Measurements from ENCODE around the gene FIGNL1.

Gene FIGNL1

DNA sequence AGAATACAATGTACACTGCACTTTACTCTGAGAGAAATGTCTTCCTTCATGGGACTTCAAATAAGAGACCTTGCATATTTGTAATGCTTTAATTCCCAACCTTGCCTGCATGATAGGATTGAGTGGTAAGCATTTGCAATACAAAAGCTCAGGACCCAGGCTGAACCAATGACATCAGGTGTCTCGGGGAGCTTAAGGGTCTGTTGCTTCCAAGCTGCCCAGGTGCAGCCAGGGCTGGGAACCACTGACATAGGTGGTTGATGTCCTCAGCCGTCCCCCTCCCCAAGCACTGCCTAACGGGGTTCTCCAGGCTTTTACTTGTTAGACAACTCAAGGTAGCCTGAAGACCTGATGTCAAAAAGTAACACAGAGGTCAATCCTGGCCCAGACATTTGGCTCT lies 29.1 kb downstream of the FIGNL1 start:
- Histone ChIP-seq H3K9me2 (ENCODE audit: low read depth, low read length) (no peaks in the 10 kb centered on the region), H3K27me3 (ENCODE audit: insufficient read depth, low read length) (no peaks in the 10 kb centered on the region), H3K79me2 (ENCODE audit: insufficient read depth, low read length) (no peaks in the 10 kb centered on the region), H3K9me3 (ENCODE audit: low read length) (no peaks in the 10 kb centered on the region), H3K4me1 (ENCODE audit: insufficient read depth, low read length, severe bottlenecking) (peaks cover 13% of the 10 kb centered on the region), H3K4me2 (ENCODE audit: low read length) (no peak overlapping the region), H3K36me3 (ENCODE audit: insufficient read depth, low read length) (no peaks in the 10 kb centered on the region), H2AFZ (ENCODE audit: low read length) (no peak overlapping the region), H3F3A (ENCODE audit: insufficient read depth, low read length) (no peaks in the 10 kb centered on the region), H3K4me3 (ENCODE audit: low read depth, low read length, poor library complexity, severe bottlenecking) (no peak overlapping the region), H3K9ac (ENCODE audit: low read length) (no peak overlapping the region), H3K27ac (ENCODE audit: low read depth, low read length, poor library complexity, severe bottlenecking) (no peak overlapping the region), H4K20me1 (ENCODE audit: insufficient read depth, low read length) (no peaks in the 10 kb centered on the region)
- no peak for TF ChIP-seq EZH2 (IDR thresholded peaks at IDR 0.05; ENCODE audit: borderline replicate concordance, low read length)
- TF ChIP-seq, protein P1, sequence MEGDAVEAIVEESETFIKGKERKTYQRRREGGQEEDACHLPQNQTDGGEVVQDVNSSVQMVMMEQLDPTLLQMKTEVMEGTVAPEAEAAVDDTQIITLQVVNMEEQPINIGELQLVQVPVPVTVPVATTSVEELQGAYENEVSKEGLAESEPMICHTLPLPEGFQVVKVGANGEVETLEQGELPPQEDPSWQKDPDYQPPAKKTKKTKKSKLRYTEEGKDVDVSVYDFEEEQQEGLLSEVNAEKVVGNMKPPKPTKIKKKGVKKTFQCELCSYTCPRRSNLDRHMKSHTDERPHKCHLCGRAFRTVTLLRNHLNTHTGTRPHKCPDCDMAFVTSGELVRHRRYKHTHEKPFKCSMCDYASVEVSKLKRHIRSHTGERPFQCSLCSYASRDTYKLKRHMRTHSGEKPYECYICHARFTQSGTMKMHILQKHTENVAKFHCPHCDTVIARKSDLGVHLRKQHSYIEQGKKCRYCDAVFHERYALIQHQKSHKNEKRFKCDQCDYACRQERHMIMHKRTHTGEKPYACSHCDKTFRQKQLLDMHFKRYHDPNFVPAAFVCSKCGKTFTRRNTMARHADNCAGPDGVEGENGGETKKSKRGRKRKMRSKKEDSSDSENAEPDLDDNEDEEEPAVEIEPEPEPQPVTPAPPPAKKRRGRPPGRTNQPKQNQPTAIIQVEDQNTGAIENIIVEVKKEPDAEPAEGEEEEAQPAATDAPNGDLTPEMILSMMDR (IDR thresholded peaks at IDR 0.05; ENCODE audit: low read length), result no peak

DNA sequence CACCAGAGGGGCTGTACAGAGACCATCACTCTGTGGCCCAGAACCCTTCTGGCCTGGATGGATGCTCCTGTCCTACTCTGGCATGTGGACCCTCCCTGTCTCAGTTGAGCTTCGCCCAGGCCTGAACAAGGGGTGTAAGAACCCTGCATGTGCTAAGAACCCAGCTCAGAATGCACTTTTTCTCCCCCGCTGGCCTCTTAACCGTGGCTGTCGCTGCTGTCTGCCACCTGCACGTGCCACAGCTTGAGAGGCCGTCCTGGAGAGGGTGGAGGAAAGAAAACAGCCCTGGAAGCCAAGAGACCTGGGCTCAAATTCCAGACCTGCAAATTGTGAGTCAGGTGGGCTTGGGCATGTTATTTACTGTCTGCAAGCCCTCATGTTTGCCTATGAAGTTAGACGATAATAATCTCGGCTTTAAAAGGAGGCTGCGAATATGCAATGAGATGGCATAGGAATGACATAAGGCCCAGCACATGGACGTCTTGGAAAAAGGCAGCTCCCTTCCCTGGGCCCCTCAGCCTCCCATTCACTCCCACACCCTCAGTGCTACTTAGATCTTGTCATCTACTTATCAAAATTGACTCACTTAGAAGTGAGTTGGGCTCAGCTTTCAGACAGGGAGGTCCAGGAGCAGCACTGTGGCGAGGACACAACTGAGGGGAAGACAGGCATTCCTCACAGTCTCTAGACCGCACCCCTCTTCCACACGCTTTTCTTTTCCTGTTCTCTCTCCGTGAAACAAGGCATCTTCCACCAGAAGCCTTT lies 31.4 kb downstream of the FIGNL1 start:
- no peak overlapping the region for H3K4me3 ChIP-seq (ENCODE audit: low read depth, low read length, poor library complexity, severe bottlenecking)
- no peaks in the 10 kb centered on the region for H3K9me3 ChIP-seq (ENCODE audit: low read length)
- H4K20me1 ChIP-seq (ENCODE audit: insufficient read depth, low read length), result no peaks in the 10 kb centered on the region
- H3K27ac ChIP-seq (ENCODE audit: low read depth, low read length, poor library complexity, severe bottlenecking), result no peak overlapping the region
- no peaks in the 10 kb centered on the region for H3K36me3 ChIP-seq (ENCODE audit: insufficient read depth, low read length)
- no peak overlapping the region for H3K4me2 ChIP-seq (ENCODE audit: low read length)
- no peak overlapping the region for H2AFZ ChIP-seq (ENCODE audit: low read length)
- H3K9me2 ChIP-seq (ENCODE audit: low read depth, low read length), result no peaks in the 10 kb centered on the region
- H3K27me3 ChIP-seq (ENCODE audit: insufficient read depth, low read length), result no peaks in the 10 kb centered on the region
- H3F3A ChIP-seq (ENCODE audit: insufficient read depth, low read length), result no peaks in the 10 kb centered on the region; the same call in 1 of the 2 replicates
- peaks cover 17% of the 10 kb centered on the region for H3K4me1 ChIP-seq (ENCODE audit: insufficient read depth, low read length, severe bottlenecking)
- no peaks in the 10 kb centered on the region for H3K79me2 ChIP-seq (ENCODE audit: insufficient read depth, low read length)
- TF ChIP-seq, protein P1 (IDR thresholded peaks at IDR 0.05; ENCODE audit: low read length), result no peak
- no peak for TF ChIP-seq EZH2 (IDR thresholded peaks at IDR 0.05; ENCODE audit: borderline replicate concordance, low read length)
- H3K9ac ChIP-seq (ENCODE audit: low read length), result no peak overlapping the region

DNA sequence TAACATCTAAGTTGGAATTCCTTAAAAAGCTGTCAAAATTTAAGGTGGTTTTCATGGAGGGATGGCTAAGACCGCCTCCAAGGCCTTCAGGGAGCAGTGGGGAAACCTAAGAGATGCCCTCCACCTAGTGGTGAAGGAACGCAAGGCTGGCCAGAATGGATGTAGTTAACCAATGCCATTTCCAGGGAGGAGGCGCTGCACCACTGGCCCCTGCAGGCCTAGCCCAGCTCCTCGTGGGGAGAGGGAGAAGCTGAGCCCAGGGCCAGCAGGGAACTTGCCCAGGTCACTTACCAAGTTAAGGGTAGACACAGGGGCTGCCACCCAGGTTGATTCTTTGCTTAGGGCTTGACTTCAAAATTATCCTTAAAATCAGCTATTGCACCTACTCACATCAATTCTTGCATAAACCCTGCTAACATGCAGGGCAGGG lies 32.0 kb downstream of the FIGNL1 start:
- no peak for TF ChIP-seq EZH2 (IDR thresholded peaks at IDR 0.05; ENCODE audit: borderline replicate concordance, low read length)
- TF ChIP-seq, protein P1 (IDR thresholded peaks at IDR 0.05; ENCODE audit: low read length), result peak; percentile 100

More for the DNA sequence above, 32.0 kb downstream of the FIGNL1 start:
- H3K4me3 ChIP-seq (ENCODE audit: low read depth, low read length, poor library complexity, severe bottlenecking), result no peak overlapping the region
- H3K36me3 ChIP-seq (ENCODE audit: insufficient read depth, low read length), result no peaks in the 10 kb centered on the region
- H2AFZ ChIP-seq (ENCODE audit: low read length), result no peak overlapping the region
- H3K4me1 ChIP-seq (ENCODE audit: insufficient read depth, low read length, severe bottlenecking), result peaks cover 22% of the 10 kb centered on the region
- H3K79me2 ChIP-seq (ENCODE audit: insufficient read depth, low read length), result no peaks in the 10 kb centered on the region
- H3K4me2 ChIP-seq (ENCODE audit: low read length), result no peak overlapping the region
- H3K9ac ChIP-seq (ENCODE audit: low read length), result no peak overlapping the region
- no peaks in the 10 kb centered on the region for H3K27me3 ChIP-seq (ENCODE audit: insufficient read depth, low read length)
- H3K9me3 ChIP-seq (ENCODE audit: low read length), result no peaks in the 10 kb centered on the region
- H3K9me2 ChIP-seq (ENCODE audit: low read depth, low read length), result no peaks in the 10 kb centered on the region
- no peaks in the 10 kb centered on the region; the same call in 1 of the 2 replicates for H3F3A ChIP-seq (ENCODE audit: insufficient read depth, low read length)
- no peaks in the 10 kb centered on the region for H4K20me1 ChIP-seq (ENCODE audit: insufficient read depth, low read length)
- H3K27ac ChIP-seq (ENCODE audit: low read depth, low read length, poor library complexity, severe bottlenecking), result no peak overlapping the region
